ENCODE data around the gene SERPINA3.

The SERPINA3 gene

DNA sequence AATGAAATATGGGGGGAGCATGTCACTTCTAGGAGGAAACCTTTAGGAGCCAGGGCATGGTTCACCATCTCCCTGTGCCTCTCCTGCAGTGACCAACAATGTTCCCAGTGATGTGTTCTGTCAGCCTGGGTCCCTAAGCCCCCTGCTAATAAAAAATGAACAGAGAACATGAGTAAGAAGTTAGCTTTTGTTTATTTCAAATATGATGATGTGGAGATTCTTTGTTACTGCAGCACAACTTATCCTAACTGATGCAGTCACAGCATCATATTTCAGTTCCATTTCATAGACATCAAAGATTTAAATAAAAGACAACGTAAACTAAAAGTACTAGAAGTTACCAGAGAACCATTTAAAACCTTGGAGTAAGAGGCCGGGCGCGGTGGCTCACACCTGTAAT lies 43.9 kb downstream of the SERPINA3 start:
- no peak for DNase-seq (ENCODE audit: low read depth)

DNA sequence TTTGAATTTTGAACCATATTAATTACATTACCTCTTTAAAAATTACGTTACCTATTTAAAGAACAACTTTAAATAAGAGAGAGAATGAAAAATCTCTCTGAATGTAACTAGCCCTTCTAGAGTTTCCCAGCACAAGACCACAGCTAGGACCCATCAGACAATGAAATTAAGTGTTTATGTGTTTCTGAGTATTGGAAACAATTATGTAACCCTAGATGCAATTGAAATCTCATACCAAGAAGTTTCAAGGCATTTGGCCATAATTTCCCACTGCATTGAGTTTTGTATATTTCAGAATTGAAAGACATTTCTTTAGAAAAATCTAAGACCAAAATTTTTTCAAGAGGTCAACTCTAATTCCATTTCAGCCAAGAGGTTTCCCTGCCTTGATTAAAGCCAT lies 47.1 kb downstream of the SERPINA3 start:
- DNase-seq (ENCODE audit: low read depth): no peak

- DNase-seq (ENCODE audit: low read depth): no peak
Observed at GRCh38 chr14:94659901-94660300, 47.7 kb downstream of the SERPINA3 start.

- no peak for DNase-seq (ENCODE audit: low read depth)
Observed at GRCh38 chr14:94660306-94660946, 48.2 kb downstream of the SERPINA3 start.

GRCh38 chr14:94663538-94663937 lies 51.3 kb downstream of the SERPINA3 start:
- no peak for DNase-seq (ENCODE audit: low read depth)

DNA sequence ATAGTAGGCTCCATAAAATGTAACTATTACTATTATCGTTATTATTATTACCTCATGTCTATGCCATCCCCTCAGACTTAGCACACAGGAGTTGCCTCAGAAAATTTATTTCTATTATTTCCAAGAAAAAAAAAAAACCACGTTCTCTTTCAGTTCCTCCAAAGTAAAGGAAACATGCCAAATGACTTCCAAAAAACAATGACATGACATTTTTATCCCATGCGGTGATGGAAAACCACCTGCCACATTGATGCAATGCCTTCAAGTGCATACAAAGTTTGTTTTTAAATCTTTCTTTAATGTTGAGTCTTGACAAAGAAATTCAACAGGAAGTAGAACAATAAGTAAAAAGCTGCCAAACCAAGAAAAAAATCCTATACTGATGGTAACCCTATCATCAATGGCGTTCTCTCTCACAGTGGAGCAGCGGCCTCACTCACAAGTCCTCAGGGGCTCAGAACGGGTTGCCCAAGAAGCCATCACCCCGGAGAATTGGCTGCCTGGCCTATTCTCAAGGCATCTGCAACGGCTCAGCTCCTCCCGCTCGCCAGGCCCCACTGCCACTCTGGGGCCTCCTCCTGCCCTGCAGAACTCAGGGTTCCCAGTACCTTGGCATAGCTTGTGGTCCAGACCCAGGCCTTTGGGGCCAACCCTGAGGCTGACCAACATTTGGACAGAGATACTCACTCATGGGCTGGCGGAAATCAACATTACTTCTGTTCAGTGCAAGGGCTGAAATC lies 51.9 kb downstream of the SERPINA3 start:
- DNase-seq (ENCODE audit: low read depth): no peak

GRCh38 chr14:94665121-94665520 lies 52.9 kb downstream of the SERPINA3 start:
- DNase-seq (ENCODE audit: low read depth): no peak

DNA sequence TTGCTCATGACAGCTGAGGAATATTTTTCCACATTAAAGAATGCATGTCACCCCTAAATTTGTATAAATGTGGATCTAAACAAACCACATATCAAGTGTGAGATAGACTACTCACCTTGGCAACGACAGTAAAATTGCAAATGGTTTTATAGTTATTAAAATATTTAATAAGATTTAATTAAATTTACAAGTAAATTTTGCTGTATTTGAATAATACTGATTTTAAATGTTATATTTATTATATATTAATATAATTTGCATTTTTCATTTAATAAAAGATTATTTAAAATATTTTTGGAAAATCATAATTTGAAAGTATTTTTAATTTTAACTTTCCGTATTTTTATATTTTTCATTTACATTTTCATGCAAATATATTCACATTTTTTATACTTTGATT lies 53.4 kb downstream of the SERPINA3 start:
- DNase-seq (ENCODE audit: low read depth): no peak

- DNase-seq (ENCODE audit: low read depth): no peak
Observed at GRCh38 chr14:94670692-94671285, 58.6 kb downstream of the SERPINA3 start.

DNA sequence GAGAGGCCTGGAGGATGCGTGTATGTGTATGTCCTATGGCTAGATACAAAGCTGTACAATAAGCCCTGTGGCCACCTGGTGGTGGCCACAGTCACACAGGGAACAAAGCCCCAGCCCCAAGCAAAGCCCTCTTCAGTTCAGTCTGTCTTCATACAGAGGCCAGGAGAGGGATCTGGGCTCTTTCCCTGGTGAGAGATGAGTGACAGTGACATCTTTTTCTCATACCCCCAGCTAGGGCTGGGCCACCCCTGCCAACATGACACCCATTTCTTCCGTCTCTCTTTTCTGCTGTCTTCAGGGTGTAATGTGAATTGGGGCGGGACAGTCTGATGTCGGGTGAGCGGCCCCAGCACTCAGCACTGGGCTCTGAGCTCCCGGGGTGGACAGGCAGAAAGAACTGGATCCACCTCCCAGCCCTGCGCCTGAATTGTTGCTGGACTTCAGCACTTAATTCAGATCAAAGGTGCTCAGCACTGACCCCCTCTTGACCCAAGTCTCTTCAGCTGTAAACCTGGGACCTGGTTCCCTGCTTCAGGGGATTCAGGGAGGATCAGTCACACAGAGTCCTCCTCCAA lies 59.8 kb downstream of the SERPINA3 start:
- no peak for DNase-seq (ENCODE audit: low read depth)

DNA sequence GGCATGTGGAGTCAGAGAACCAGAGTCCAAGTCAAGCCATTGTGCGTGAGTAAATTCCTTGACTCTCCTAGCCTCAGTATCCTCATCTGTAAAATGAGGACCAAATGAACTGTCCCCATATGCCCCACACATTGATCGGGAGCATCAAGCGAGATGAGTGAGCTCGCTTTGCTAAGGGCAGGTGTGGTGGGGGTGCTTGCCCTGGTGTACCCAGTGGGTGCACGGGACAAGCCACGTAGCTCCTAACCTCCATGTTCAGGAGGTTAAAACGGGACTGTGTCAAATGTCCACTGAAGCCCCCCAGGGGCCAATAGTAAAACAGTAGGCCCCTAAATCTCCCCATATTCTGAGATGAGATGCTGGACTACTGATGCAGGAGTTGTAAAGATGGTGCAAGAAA lies 60.9 kb downstream of the SERPINA3 start:
- no peak for DNase-seq (ENCODE audit: low read depth)

Data from stimulated activated CD8-positive, alpha-beta memory T cell treated with anti-CD3 and anti-CD28 coated beads, Interleukin-12 subunit alpha, Interleukin-12 subunit beta, amount 100 ng/mL, for 4 hours (primary cell).